ENCODE measurements around the gene MAS1L. TPM values are rescaled to one million over a fixed set of nuclear protein-coding genes. Genes with fewer than 3 reads are reported as not detected.

Gene MAS1L
- total RNA-seq, 3 donors from 2014 or later (not counting 1 experiment from before 2014, with no cell fraction given) = not detected

GRCh38 chr6:29461021-29461814, 26.5 kb downstream of the MAS1L start:
- Mint-ChIP-seq H3K27ac (no peak overlapping the region), H3K36me3 (no peaks in the 10 kb centered on the region), H3K4me3 (no peak overlapping the region), H3K27me3 (ENCODE audit: low read depth in 2 of 2) (peaks cover 12 to 35% of the 10 kb centered on the region in 2 donors), H3K9me3 (no peaks in the 10 kb centered on the region), H3K4me1 (no peaks in the 10 kb centered on the region)
- no peaks in the 10 kb centered on the region for H3K36me3 ChIP-seq (ENCODE audit: control insufficient read depth, insufficient read depth, low read length)
- H3K4me1 ChIP-seq (ENCODE audit: control insufficient read depth, insufficient read depth, low read length) = no peaks in the 10 kb centered on the region
- no peak overlapping the region for H3K27ac ChIP-seq (ENCODE audit: low read length)
- H3K4me3 ChIP-seq (ENCODE audit: low read length) = no peak overlapping the region
- no peaks in the 10 kb centered on the region for H3K27me3 ChIP-seq (ENCODE audit: control insufficient read depth, insufficient read depth, low read length)
- 84% methylated on average over 4 of the region's 5 CpGs for WGBS (ENCODE audit: insufficient coverage)
- ATAC-seq (no peak), DNase-seq (no peak)
- no peak for TF ChIP-seq CTCF (IDR thresholded peaks at IDR 0.05)
- no peaks in the 10 kb centered on the region for H3K9me3 ChIP-seq (ENCODE audit: control insufficient read depth, insufficient read depth, low read length)
- intact Hi-C loops (cut with micrococcal nuclease) = no loop called here

GRCh38 chr6:29456971-29457370, 30.8 kb downstream of the MAS1L start, which contains the start of the genes OR11A1 and OR2H1:
Gene OR11A1 (minus strand): TSS chr6:29457071. CDS start chr6:29427641, 29,430 bp downstream.
Gene OR2H1 (plus strand): TSS chr6:29457155. CDS start chr6:29461770, 4,615 bp downstream.
- Mint-ChIP-seq H3K4me3 (no peak within 1 kb of the TSS), H3K36me3 (no peaks in the 10 kb centered on the region), H3K27ac (no peak within 1 kb of the TSS), H3K4me1 (no peaks in the 10 kb centered on the region), H3K27me3 (ENCODE audit: low read depth in 2 of 2) (peaks cover 9 to 23% of the 10 kb centered on the region in 2 donors), H3K9me3 (no peaks in the 10 kb centered on the region)
- no peaks in the 10 kb centered on the region for H3K4me1 ChIP-seq (ENCODE audit: control insufficient read depth, insufficient read depth, low read length)
- 91% methylated on average over 2 of the region's 2 CpGs for WGBS (ENCODE audit: insufficient coverage)
- no peaks in the 10 kb centered on the region for H3K27me3 ChIP-seq (ENCODE audit: control insufficient read depth, insufficient read depth, low read length)
- intact Hi-C loops (cut with micrococcal nuclease) = no loop called here
- TF ChIP-seq CTCF (IDR thresholded peaks at IDR 0.05) = no peak
- DNase-seq = no peak
- H3K27ac ChIP-seq (ENCODE audit: low read length) = no peak within 1 kb of the TSS
- no peak within 1 kb of the TSS for H3K4me3 ChIP-seq (ENCODE audit: low read length)
- H3K36me3 ChIP-seq (ENCODE audit: control insufficient read depth, insufficient read depth, low read length) = no peaks in the 10 kb centered on the region
- no peak for ATAC-seq
- no peaks in the 10 kb centered on the region for H3K9me3 ChIP-seq (ENCODE audit: control insufficient read depth, insufficient read depth, low read length)

- H3K27ac Mint-ChIP-seq = no peak overlapping the region
- DNase-seq (no peak), ATAC-seq (no peak)
- H3K4me3 Mint-ChIP-seq = no peak overlapping the region
- WGBS (ENCODE audit: insufficient coverage) = 71% methylated on average over 2 of the region's 3 CpGs
- H3K27me3 ChIP-seq (ENCODE audit: control insufficient read depth, insufficient read depth, low read length) = peaks cover 8% of the 10 kb centered on the region
- H3K36me3 Mint-ChIP-seq = no peaks in the 10 kb centered on the region
- TF ChIP-seq CTCF (IDR thresholded peaks at IDR 0.05) = no peak
- intact Hi-C loops (cut with micrococcal nuclease) = no loop called here
- no peaks in the 10 kb centered on the region for H3K4me1 ChIP-seq (ENCODE audit: control insufficient read depth, insufficient read depth, low read length)
- no peaks in the 10 kb centered on the region for H3K9me3 ChIP-seq (ENCODE audit: control insufficient read depth, insufficient read depth, low read length)
- H3K9me3 Mint-ChIP-seq = peaks cover 0 to 5% of the 10 kb centered on the region in 2 donors
- no peak overlapping the region for H3K4me3 ChIP-seq (ENCODE audit: low read length)
- H3K4me1 Mint-ChIP-seq = no peaks in the 10 kb centered on the region
- H3K36me3 ChIP-seq (ENCODE audit: control insufficient read depth, insufficient read depth, low read length) = no peaks in the 10 kb centered on the region
- no peak overlapping the region for H3K27ac ChIP-seq (ENCODE audit: low read length)
- H3K27me3 Mint-ChIP-seq (ENCODE audit: low read depth in 2 of 2) = peaks cover 6 to 25% of the 10 kb centered on the region in 2 donors
Observed at GRCh38 chr6:29451471-29452193, 36.1 kb downstream of the MAS1L start.

Measured in natural killer cell (primary cell).